Metanephros (tissue), 1 donor: ENCODE data around the gene CCRL2. TPM values are rescaled to one million over a fixed set of nuclear protein-coding genes. Genes with fewer than 3 reads are reported as not detected.

Experiments
- total RNA-seq: library from RNA; depleted of rRNA; stranded (reverse); fragments of >200 nt; gene quantifications from one replicate; pipeline ENCODE4 v1.2.3, GENCODE V29; 2014

Gene CCRL2, protein sequence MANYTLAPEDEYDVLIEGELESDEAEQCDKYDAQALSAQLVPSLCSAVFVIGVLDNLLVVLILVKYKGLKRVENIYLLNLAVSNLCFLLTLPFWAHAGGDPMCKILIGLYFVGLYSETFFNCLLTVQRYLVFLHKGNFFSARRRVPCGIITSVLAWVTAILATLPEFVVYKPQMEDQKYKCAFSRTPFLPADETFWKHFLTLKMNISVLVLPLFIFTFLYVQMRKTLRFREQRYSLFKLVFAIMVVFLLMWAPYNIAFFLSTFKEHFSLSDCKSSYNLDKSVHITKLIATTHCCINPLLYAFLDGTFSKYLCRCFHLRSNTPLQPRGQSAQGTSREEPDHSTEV
- total RNA-seq = 2.6 TPM

GRCh38 chr3:46406788-46407611 is at the start of gene CCRL2, which contains the start of gene CCR5AS:
Gene CCRL2 (plus strand): TSS chr3:46407259. CDS start chr3:46408080, 821 bp downstream.
Gene CCR5AS (minus strand): TSS chr3:46407066.

DNA sequence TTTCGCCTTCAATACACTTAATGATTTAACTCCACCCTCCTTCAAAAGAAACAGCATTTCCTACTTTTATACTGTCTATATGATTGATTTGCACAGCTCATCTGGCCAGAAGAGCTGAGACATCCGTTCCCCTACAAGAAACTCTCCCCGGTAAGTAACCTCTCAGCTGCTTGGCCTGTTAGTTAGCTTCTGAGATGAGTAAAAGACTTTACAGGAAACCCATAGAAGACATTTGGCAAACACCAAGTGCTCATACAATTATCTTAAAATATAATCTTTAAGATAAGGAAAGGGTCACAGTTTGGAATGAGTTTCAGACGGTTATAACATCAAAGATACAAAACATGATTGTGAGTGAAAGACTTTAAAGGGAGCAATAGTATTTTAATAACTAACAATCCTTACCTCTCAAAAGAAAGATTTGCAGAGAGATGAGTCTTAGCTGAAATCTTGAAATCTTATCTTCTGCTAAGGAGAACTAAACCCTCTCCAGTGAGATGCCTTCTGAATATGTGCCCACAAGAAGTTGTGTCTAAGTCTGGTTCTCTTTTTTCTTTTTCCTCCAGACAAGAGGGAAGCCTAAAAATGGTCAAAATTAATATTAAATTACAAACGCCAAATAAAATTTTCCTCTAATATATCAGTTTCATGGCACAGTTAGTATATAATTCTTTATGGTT is 36.1 kb upstream of the CCRL2 start, which contains the start of gene CCR5:
Gene CCR5 (plus strand): TSS at position 108 of the 680 bp plus-strand sequence. CDS start 1,957 bp downstream, outside the sequence.

Other genes with a start within 250 kb of the CCRL2 start
- 4.3 TPM for gene CCR1, start 198.9 kb upstream of the CCRL2 start, total RNA-seq
- gene CCR3, start 164.8 kb upstream of the CCRL2 start, total RNA-seq = 0.47 TPM
- gene CCR2, start 53.1 kb upstream of the CCRL2 start, total RNA-seq = 4.7 TPM
- 0.47 TPM for gene CCR5, start 36.3 kb upstream of the CCRL2 start, total RNA-seq
- gene LTF, start 57.6 kb downstream of the CCRL2 start, total RNA-seq = 24.8 TPM
- not detected for gene RTP3, start 90.7 kb downstream of the CCRL2 start, total RNA-seq
- gene LRRC2, start 159.0 kb downstream of the CCRL2 start, total RNA-seq = 4.1 TPM
- gene FAM240A, start 205.3 kb downstream of the CCRL2 start, total RNA-seq = 0.23 TPM